BLaER1 treated with 17β-estradiol and CSF1 and Interleukin-3, amounts not matched to agents 10 nM and 100 nM (cell line): ENCODE measurements around the gene UPF2.
A peak's percentile ranks its signal among the peaks of the same experiment; 100 is the strongest.
"Not testable (repeated sequence)": the region's sequence is repeated elsewhere in the genome, so short reads cannot be mapped to it uniquely, and the experiment has no call there.

ENCODE experiments used
- H3K27ac ChIP-seq, 11 experiments: shearing (Covaris generic); formaldehyde crosslinking; 2 replicates each; pipeline ENCODE4 v1.8.1; 2022
- H3K27me3 ChIP-seq, 11 experiments: shearing (Covaris generic); formaldehyde crosslinking; 2 replicates each; pipeline ENCODE4 v1.8.1; 2022
- H3K36me3 ChIP-seq, 11 experiments: shearing (Covaris generic); formaldehyde crosslinking; 2 replicates each; pipeline ENCODE4 v1.8.1; 2022
- H3K4me1 ChIP-seq, 10 experiments: shearing (Covaris generic); formaldehyde crosslinking; 2 replicates each; pipeline ENCODE4 v1.8.1; 2022
- H3K4me2 ChIP-seq, 11 experiments: shearing (Covaris generic); formaldehyde crosslinking; 2 replicates each; pipeline ENCODE4 v1.8.1; 2022
- H3K4me3 ChIP-seq, 10 experiments: shearing (Covaris generic); formaldehyde crosslinking; 2 replicates each; pipeline ENCODE4 v1.8.1; 2022
- H3K9ac ChIP-seq, 11 experiments: shearing (Covaris generic); formaldehyde crosslinking; 2 replicates each; pipeline ENCODE4 v1.8.1; 2022
- H3K9me3 ChIP-seq, 11 experiments: shearing (Covaris generic); formaldehyde crosslinking; replicated peaks in 1 of 11; 2 replicates each; pipeline ENCODE4 v1.8.1; 2022
- H4K20me1 ChIP-seq, 11 experiments: shearing (Covaris generic); formaldehyde crosslinking; 2 replicates each; pipeline ENCODE4 v1.8.1; 2022
- Cebpa-rat ChIP-seq, 11 experiments: shearing (Covaris generic); IDR thresholded peaks; 2 replicates each; pipeline ENCODE4 v1.8.1; 2022

The UPF2 gene, protein sequence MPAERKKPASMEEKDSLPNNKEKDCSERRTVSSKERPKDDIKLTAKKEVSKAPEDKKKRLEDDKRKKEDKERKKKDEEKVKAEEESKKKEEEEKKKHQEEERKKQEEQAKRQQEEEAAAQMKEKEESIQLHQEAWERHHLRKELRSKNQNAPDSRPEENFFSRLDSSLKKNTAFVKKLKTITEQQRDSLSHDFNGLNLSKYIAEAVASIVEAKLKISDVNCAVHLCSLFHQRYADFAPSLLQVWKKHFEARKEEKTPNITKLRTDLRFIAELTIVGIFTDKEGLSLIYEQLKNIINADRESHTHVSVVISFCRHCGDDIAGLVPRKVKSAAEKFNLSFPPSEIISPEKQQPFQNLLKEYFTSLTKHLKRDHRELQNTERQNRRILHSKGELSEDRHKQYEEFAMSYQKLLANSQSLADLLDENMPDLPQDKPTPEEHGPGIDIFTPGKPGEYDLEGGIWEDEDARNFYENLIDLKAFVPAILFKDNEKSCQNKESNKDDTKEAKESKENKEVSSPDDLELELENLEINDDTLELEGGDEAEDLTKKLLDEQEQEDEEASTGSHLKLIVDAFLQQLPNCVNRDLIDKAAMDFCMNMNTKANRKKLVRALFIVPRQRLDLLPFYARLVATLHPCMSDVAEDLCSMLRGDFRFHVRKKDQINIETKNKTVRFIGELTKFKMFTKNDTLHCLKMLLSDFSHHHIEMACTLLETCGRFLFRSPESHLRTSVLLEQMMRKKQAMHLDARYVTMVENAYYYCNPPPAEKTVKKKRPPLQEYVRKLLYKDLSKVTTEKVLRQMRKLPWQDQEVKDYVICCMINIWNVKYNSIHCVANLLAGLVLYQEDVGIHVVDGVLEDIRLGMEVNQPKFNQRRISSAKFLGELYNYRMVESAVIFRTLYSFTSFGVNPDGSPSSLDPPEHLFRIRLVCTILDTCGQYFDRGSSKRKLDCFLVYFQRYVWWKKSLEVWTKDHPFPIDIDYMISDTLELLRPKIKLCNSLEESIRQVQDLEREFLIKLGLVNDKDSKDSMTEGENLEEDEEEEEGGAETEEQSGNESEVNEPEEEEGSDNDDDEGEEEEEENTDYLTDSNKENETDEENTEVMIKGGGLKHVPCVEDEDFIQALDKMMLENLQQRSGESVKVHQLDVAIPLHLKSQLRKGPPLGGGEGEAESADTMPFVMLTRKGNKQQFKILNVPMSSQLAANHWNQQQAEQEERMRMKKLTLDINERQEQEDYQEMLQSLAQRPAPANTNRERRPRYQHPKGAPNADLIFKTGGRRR

DNA sequence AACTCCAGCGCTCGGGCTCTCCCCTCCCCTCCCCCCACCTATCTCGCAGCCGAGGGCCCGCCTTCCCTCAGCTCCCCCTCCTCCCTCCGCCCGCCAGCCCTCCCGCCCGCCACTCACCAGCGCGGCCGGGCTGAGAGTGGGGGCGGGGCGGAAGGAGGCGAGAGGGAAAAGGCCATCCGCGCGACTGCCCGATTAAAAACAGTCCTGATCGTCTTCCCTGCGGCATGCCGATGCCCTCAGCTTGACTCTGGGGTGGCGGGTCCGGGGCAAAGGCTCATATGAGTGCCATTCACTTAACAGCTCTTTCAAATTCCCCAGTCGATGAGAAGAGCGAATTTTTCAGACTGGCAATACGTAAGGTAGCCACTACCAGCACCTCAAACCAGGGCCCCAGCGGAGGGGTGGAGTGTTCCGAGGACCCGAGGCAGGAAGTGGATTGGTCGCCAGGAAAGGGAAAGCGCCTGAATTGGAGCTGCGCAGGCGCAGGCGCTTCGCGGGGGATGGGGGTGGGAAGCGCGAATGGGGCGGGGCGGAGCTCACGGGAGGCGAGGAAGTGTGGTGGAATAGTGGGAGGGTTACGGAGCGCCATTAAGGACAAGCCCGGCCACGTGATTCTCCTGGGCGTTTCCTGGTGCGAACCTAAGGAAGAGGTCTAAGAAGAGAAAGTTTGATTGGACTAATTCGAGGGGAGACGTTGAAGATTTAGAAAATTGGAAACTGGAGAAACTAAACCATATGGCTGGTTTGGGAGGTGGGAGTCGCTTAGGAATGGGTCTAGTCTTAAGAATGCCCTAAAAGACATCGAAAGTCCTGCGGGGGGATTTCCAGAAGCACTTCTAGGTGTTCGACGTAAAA lies at the start of gene UPF2:
UPF2 (minus strand) TSS at position 13 of the 855 bp plus-strand sequence. CDS start 7,386 bp downstream, outside the sequence.
- H3K4me3 ChIP-seq, result peak within 1 kb of the TSS; percentile 96 to 100 (median 100)
- H3K36me3 ChIP-seq, result peaks cover 0 to 15% (median 7%) of the 10 kb centered on the region in 11 experiments; a peak in 9 of 22 replicates
- H3K9me3 ChIP-seq, result 0 out of 22 replicates have a peak, but pooled peaks cover 0 to 5% (median 0%) of the 10 kb centered on the region in 11 experiments
- H3K27ac ChIP-seq, result peak within 1 kb of the TSS; percentile 99 to 100 (median 100)
- peaks cover 20 to 26% (median 24%) of the 10 kb centered on the region in 10 experiments for H3K4me1 ChIP-seq
- no peaks in the 10 kb centered on the region for H3K27me3 ChIP-seq
- H3K4me2 ChIP-seq, result peak within 1 kb of the TSS; percentile 77 to 96 (median 90)
- H3K9ac ChIP-seq, result peak within 1 kb of the TSS; percentile 97 to 100 (median 100)
- no peak for TF ChIP-seq Cebpa-rat (IDR thresholded peaks at IDR 0.05)
- H4K20me1 ChIP-seq, result peaks cover 11 to 42% (median 27%) of the 10 kb centered on the region in 11 experiments; a peak in 16 of 22 replicates

DNA sequence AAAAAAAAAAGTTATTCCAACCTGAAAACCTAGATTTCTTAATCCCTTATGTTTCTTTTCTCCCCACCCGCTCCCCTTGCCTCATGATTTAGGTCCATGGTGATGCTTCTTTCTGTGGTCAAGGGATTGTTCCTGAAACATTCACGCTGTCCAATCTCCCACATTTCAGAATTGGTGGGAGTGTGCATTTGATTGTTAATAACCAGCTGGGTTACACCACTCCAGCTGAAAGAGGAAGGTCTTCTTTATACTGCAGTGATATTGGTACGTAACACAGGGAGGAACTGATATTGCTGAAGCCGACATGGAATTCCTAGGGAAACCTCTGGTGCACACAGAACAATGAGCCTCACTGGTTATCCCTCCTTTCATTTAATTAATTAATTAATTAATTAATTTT lies 48.8 kb upstream of the UPF2 start:
- H3K4me2 ChIP-seq, result no peak overlapping the region
- TF ChIP-seq Cebpa-rat (IDR thresholded peaks at IDR 0.05), result no peak
- H3K4me3 ChIP-seq, result no peak overlapping the region
- no peak overlapping the region for H3K9ac ChIP-seq
- H3K36me3 ChIP-seq, result peaks cover 65 to 99% (median 93%) of the 10 kb centered on the region in 11 experiments
- H3K9me3 ChIP-seq, result peaks cover 0 to 16% (median 4%) of the 10 kb centered on the region in 11 experiments; a peak in 6 of 22 replicates
- H4K20me1 ChIP-seq, result no peaks in the 10 kb centered on the region
- H3K27me3 ChIP-seq, result no peaks in the 10 kb centered on the region
- H3K27ac ChIP-seq, result no peak overlapping the region
- H3K4me1 ChIP-seq, result peaks cover 0 to 7% (median 4%) of the 10 kb centered on the region in 10 experiments; a peak in 8 of 20 replicates

DNA sequence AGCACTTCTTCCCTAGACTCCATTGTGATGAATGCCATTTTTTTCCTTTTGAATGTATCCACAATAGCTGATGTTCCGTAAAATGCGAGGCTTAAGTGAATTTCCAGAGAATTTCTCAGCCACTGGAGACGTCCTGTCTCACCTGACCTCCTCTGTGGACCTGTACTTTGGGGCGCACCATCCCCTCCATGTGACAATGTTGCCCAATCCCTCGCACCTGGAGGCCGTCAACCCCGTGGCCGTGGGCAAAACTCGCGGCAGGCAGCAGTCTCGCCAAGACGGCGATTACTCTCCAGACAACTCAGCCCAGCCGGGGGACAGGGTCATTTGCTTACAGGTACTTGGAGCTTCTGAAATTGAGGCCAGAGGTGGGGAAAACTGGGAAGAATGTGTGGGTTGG lies 46.3 kb upstream of the UPF2 start:
- H3K9ac ChIP-seq, result no peak overlapping the region

DNA sequence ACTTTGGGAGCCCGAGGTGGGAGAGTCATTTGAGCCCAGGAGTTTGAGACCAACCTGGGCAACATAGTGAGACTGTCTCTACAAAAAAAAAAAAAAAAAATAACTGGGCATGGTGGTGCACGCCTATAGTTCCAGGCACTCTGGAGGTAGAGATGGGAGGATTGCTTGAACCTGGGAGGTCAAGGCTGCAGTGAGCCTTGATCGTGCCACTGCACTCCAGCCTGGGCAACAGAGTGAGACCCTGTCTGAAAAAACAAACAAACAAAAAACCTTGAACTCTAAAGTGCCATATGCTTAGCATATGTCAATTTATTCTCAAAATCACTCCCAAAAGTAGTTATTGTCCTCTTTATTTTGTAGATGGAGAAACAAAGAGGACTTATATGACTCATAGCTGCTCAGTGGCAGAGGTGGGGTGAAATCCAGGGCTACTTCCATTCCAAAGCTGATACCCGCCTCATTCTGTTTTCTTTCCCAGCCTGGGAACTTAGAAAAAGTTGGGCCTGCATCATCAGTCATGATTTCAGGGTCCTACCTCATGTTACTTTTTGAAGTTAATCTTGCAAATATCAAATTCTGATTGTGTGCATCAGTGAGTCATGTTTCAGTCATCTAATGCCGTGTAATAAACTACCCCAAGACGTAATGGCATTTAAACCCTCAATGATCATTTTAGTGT lies 39.4 kb upstream of the UPF2 start:
- TF ChIP-seq Cebpa-rat (IDR thresholded peaks at IDR 0.05), result no peak
- no peak overlapping the region for H3K4me2 ChIP-seq
- H3K9ac ChIP-seq, result no peak overlapping the region
- H3K27ac ChIP-seq, result no peak overlapping the region
- H3K4me1 ChIP-seq, result peaks cover 13 to 36% (median 20%) of the 10 kb centered on the region in 10 experiments
- H3K9me3 ChIP-seq, result no peaks in the 10 kb centered on the region
- no peak overlapping the region for H3K4me3 ChIP-seq
- no peaks in the 10 kb centered on the region for H4K20me1 ChIP-seq
- no peaks in the 10 kb centered on the region for H3K27me3 ChIP-seq
- peaks cover 22 to 97% (median 52%) of the 10 kb centered on the region in 11 experiments for H3K36me3 ChIP-seq

More for the DNA sequence above, 46.3 kb upstream of the UPF2 start:
- H3K36me3 ChIP-seq, result peaks cover 70 to 100% (median 95%) of the 10 kb centered on the region in 11 experiments
- 0 out of 22 replicates have a peak overlapping the region, but pooled peaks of 1 of the 11 experiments have one; percentile 10 for H3K27ac ChIP-seq
- no peaks in the 10 kb centered on the region for H4K20me1 ChIP-seq
- no peaks in the 10 kb centered on the region for H3K27me3 ChIP-seq
- no peak overlapping the region for H3K4me2 ChIP-seq
- peaks cover 0 to 16% (median 4%) of the 10 kb centered on the region in 11 experiments; a peak in 6 of 22 replicates for H3K9me3 ChIP-seq
- peaks cover 4 to 16% (median 8%) of the 10 kb centered on the region in 10 experiments; a peak in 13 of 20 replicates for H3K4me1 ChIP-seq
- TF ChIP-seq Cebpa-rat (IDR thresholded peaks at IDR 0.05), result no peak
- no peak overlapping the region for H3K4me3 ChIP-seq

DNA sequence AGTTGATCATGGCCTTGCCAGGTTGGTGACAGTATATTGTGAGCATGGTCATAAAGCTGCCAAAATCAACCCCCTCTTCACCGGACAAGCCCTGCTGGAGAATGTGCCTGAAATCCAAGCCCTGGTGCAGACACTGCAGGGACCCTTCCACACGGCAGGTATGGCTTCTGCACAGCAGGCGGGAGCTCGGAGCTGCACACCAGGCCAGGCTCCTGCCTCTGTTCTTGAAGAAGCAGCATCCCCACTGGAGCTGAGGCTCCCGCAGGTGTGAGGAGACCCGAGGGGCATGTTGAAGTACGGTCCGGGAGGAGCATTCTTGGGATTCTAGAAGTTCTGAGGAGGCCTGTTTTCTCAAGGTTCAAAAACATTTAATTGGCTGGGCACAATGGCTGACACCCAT lies 38.9 kb upstream of the UPF2 start:
- no peak overlapping the region for H3K27ac ChIP-seq
- peaks cover 16 to 91% (median 47%) of the 10 kb centered on the region in 11 experiments for H3K36me3 ChIP-seq
- no peak overlapping the region for H3K4me2 ChIP-seq
- no peaks in the 10 kb centered on the region for H3K9me3 ChIP-seq
- H4K20me1 ChIP-seq, result no peaks in the 10 kb centered on the region
- no peaks in the 10 kb centered on the region for H3K27me3 ChIP-seq
- no peak overlapping the region for H3K4me3 ChIP-seq
- TF ChIP-seq Cebpa-rat (IDR thresholded peaks at IDR 0.05), result no peak
- peaks cover 13 to 36% (median 20%) of the 10 kb centered on the region in 10 experiments for H3K4me1 ChIP-seq
- H3K9ac ChIP-seq, result no peak overlapping the region

DNA sequence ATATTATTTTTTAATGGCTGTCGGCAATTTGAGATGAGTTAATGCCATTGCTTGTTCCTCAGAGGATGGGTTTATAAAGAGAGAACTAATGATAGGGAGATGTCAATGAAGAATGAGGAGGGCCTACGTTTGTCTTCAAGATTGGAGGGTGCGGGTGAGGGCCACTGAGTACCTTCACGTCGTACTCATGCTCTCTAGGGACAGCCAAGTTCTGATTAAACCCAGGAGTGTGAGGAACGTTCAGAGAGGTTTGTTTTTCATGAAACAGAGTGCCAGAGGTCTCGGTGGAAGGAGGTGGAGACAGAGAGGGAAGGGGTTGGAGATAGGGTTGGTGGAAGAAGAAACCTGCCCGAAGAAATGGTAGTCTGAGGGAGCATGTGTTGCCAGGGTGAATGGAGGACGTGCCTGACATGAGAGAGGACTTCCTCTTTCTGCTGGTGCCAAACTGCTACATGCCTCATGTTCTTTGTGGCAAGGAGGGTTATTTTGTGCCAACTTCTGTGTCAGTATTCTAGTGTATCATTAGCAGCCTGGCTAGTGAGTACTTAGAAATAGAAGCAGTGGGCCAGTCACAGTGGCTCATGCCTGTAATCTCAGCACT lies 35.1 kb upstream of the UPF2 start:
- Histone ChIP-seq H4K20me1 (no peaks in the 10 kb centered on the region), H3K36me3 (peaks cover 0 to 54% (median 18%) of the 10 kb centered on the region in 11 experiments; a peak in 21 of 22 replicates), H3K27me3 (no peaks in the 10 kb centered on the region), H3K9me3 (no peaks in the 10 kb centered on the region), H3K4me2 (peak overlapping the region; percentile 13 to 53 (median 33); a peak in 18 of 22 replicates), H3K27ac (peak overlapping the region in 10 of 11 experiments; percentile 0 to 44 (median 35); a peak in 10 of 22 replicates), H3K9ac (no peak overlapping the region), H3K4me3 (no peak overlapping the region), H3K4me1 (peaks cover 24 to 52% (median 39%) of the 10 kb centered on the region in 10 experiments)
- TF ChIP-seq Cebpa-rat (IDR thresholded peaks at IDR 0.05), result no peak

DNA sequence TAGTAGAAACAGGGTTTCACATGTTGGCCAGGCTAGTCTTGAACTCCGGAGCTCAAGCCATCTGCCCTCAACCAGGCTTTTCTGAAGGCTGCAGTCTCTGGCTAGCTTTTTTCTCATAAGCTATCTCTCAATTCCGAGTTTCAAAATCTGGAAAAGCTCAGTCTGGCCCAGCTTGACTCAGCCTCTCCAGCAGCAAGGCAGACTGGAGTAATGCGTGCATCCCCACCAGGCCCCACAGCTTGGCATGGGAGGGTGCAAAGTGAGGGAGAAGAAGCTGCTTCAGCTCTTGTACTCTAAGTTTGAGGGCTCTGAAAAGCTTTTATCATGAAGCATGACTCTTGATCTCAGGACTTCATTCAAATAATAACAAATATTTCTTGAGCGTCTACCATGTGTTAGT lies 30.9 kb upstream of the UPF2 start:
- peak overlapping the region in 2 of 11 experiments; percentile 56 to 71; a peak in 4 of 22 replicates for H3K27ac ChIP-seq
- H3K9ac ChIP-seq, result peak overlapping the region in 2 of 11 experiments; percentile 13 to 36; a peak in 1 of 22 replicates
- H3K4me2 ChIP-seq, result peak overlapping the region in 5 of 11 experiments; percentile 2 to 12 (median 10); a peak in 4 of 22 replicates
- peaks cover 0 to 6% (median 0%) of the 10 kb centered on the region in 11 experiments; a peak in 1 of 22 replicates for H4K20me1 ChIP-seq
- H3K4me1 ChIP-seq, result peaks cover 38 to 68% (median 57%) of the 10 kb centered on the region in 10 experiments
- peaks cover 0 to 17% (median 0%) of the 10 kb centered on the region in 11 experiments; a peak in 7 of 22 replicates for H3K36me3 ChIP-seq
- H3K9me3 ChIP-seq, result no peaks in the 10 kb centered on the region
- H3K4me3 ChIP-seq, result no peak overlapping the region
- no peak for TF ChIP-seq Cebpa-rat (IDR thresholded peaks at IDR 0.05)
- H3K27me3 ChIP-seq, result no peaks in the 10 kb centered on the region

DNA sequence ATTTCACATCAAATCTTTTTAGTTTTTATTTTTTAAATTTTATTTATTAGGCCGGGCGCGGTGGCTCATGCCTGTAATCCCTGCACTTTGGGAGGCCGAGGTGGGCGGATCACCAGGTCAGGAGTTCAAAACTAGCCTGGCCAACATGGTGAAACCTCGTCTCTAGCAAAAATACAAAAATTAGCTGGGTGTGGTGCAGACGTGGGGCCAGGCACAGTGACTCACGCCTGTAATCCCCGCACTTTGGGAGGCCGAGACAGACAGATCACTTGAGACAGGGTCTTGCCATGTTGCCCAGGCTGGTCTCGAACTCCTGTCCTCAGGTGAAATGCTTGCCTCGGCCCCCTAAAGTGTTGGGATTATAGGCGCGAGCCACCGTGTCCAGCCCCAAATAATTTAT lies 28.8 kb upstream of the UPF2 start:
- not testable (repeated sequence) for H3K9me3 ChIP-seq, H3K27me3 ChIP-seq, H3K36me3 ChIP-seq, H3K27ac ChIP-seq, H3K4me3 ChIP-seq, H4K20me1 ChIP-seq, H3K9ac ChIP-seq
- Histone ChIP-seq H3K4me2 (peak overlapping the region in 1 of 11 experiments; percentile 79; a peak in 1 of 22 replicates), H3K4me1 (peaks cover 29 to 58% (median 50%) of the 10 kb centered on the region in 10 experiments)
